Activated T-cell treated with anti-CD3 and anti-CD28 coated beads, Interleukin-2, amount 50 U/mL, for 24 hours (primary cell): Measurements from ENCODE around the gene SLFN14.
"Not testable (repeated sequence)": the region's sequence is repeated elsewhere in the genome, so short reads cannot be mapped to it uniquely, and the experiment has no call there.

ENCODE experiments used
- DNase-seq: peaks from one replicate; pipeline ENCODE4 v3.0.0-alpha.2; 2020
- H3K27ac Mint-ChIP-seq: 2 replicates; pipeline ENCODE4 v1.8.0; 2020; ENCODE audit warnings: mild to moderate bottlenecking, mixed read lengths
- H3K27me3 Mint-ChIP-seq: 2 replicates; pipeline ENCODE4 v1.8.0; 2020; ENCODE audit warnings: mixed read lengths
- H3K36me3 Mint-ChIP-seq: 2 replicates; pipeline ENCODE4 v1.8.0; 2020; ENCODE audit warnings: low read depth, mixed read lengths
- H3K4me1 Mint-ChIP-seq: 2 replicates; pipeline ENCODE4 v1.8.0; 2020; ENCODE audit warnings: low read depth, mixed read lengths
- H3K4me3 Mint-ChIP-seq: 2 replicates; pipeline ENCODE4 v1.8.0; 2020; ENCODE audit warnings: mild to moderate bottlenecking, moderate library complexity, mixed read lengths
- H3K9me3 Mint-ChIP-seq: 2 replicates; pipeline ENCODE4 v1.8.0; 2020; ENCODE audit warnings: mixed read lengths

SLFN14 gene

GRCh38 chr17:35578197-35578928 lies 17.7 kb upstream of the SLFN14 start, which contains the start of gene PEX12:
Gene PEX12 (minus strand): TSS chr17:35578571. CDS start chr17:35578021, 550 bp downstream.
- Mint-ChIP-seq H3K9me3 (no peaks in the 10 kb centered on the region), H3K4me1 (peaks cover 38% of the 10 kb centered on the region), H3K27ac (peak within 1 kb of the TSS; percentile 95), H3K4me3 (peak within 1 kb of the TSS; percentile 90), H3K27me3 (no peaks in the 10 kb centered on the region), H3K36me3 (peaks cover 48% of the 10 kb centered on the region)
- peak; percentile 88 for DNase-seq

- H3K36me3 Mint-ChIP-seq: peaks cover 51% of the 10 kb centered on the region
- H3K4me3 Mint-ChIP-seq: peak overlapping the region; percentile 90
- H3K4me1 Mint-ChIP-seq: peaks cover 38% of the 10 kb centered on the region
- H3K27me3 Mint-ChIP-seq: no peaks in the 10 kb centered on the region
- peak; percentile 37 for DNase-seq
- no peaks in the 10 kb centered on the region for H3K9me3 Mint-ChIP-seq
- peak overlapping the region; percentile 95 for H3K27ac Mint-ChIP-seq
These were observed 17.2 kb upstream of the SLFN14 start for GRCh38 chr17:35577830-35578196.

GRCh38 chr17:35575759-35576158 lies 15.1 kb upstream of the SLFN14 start:
- no peaks in the 10 kb centered on the region for H3K27me3 Mint-ChIP-seq
- H3K9me3 Mint-ChIP-seq: no peaks in the 10 kb centered on the region
- DNase-seq: no peak
- peaks cover 44% of the 10 kb centered on the region for H3K4me1 Mint-ChIP-seq
- H3K4me3 Mint-ChIP-seq: no peak overlapping the region
- peak overlapping the region; percentile 95 for H3K27ac Mint-ChIP-seq
- peaks cover 65% of the 10 kb centered on the region for H3K36me3 Mint-ChIP-seq

GRCh38 chr17:35569405-35569804 lies 8.8 kb upstream of the SLFN14 start:
- Mint-ChIP-seq H3K4me3 (peak overlapping the region; percentile 93), H3K27me3 (no peaks in the 10 kb centered on the region), H3K36me3 (peaks cover 47% of the 10 kb centered on the region), H3K4me1 (peaks cover 33% of the 10 kb centered on the region), H3K9me3 (no peaks in the 10 kb centered on the region), H3K27ac (peak overlapping the region; percentile 96)
- no peak for DNase-seq

GRCh38 chr17:35568561-35568960 lies 7.9 kb upstream of the SLFN14 start:
- DNase-seq: peak; percentile 52
- Mint-ChIP-seq H3K36me3 (peaks cover 40% of the 10 kb centered on the region), H3K27me3 (no peaks in the 10 kb centered on the region), H3K9me3 (no peaks in the 10 kb centered on the region), H3K4me1 (peaks cover 33% of the 10 kb centered on the region), H3K4me3 (peak overlapping the region; percentile 93), H3K27ac (peak overlapping the region; percentile 96)

GRCh38 chr17:35566968-35567367 lies 6.3 kb upstream of the SLFN14 start:
- H3K27ac Mint-ChIP-seq: peak overlapping the region; percentile 80
- no peak for DNase-seq
- H3K27me3 Mint-ChIP-seq: no peaks in the 10 kb centered on the region
- no peaks in the 10 kb centered on the region for H3K9me3 Mint-ChIP-seq
- H3K36me3 Mint-ChIP-seq: peaks cover 30% of the 10 kb centered on the region
- H3K4me1 Mint-ChIP-seq: peaks cover 32% of the 10 kb centered on the region
- peak overlapping the region; percentile 93 for H3K4me3 Mint-ChIP-seq

- not testable (repeated sequence) for H3K36me3 Mint-ChIP-seq, H3K27ac Mint-ChIP-seq, H3K27me3 Mint-ChIP-seq, DNase-seq, H3K4me3 Mint-ChIP-seq, H3K9me3 Mint-ChIP-seq
- H3K4me1 Mint-ChIP-seq: peaks cover 12% of the 10 kb centered on the region
These were observed 2.6 kb upstream of the SLFN14 start for GRCh38 chr17:35563181-35563580.

GRCh38 chr17:35559495-35560210 lies 966 bp downstream of the SLFN14 start:
- Mint-ChIP-seq H3K36me3 (no peaks in the 10 kb centered on the region), H3K4me1 (peaks cover 4% of the 10 kb centered on the region), H3K9me3 (no peaks in the 10 kb centered on the region), H3K27me3 (no peaks in the 10 kb centered on the region), H3K4me3 (no peak overlapping the region), H3K27ac (no peak overlapping the region)
- DNase-seq: no peak

GRCh38 chr17:35557353-35557752 lies 3.3 kb downstream of the SLFN14 start:
- peaks cover 4% of the 10 kb centered on the region for H3K4me1 Mint-ChIP-seq
- DNase-seq: no peak
- no peak overlapping the region for H3K4me3 Mint-ChIP-seq
- H3K9me3 Mint-ChIP-seq: no peaks in the 10 kb centered on the region
- no peaks in the 10 kb centered on the region for H3K36me3 Mint-ChIP-seq
- no peak overlapping the region for H3K27ac Mint-ChIP-seq
- no peaks in the 10 kb centered on the region for H3K27me3 Mint-ChIP-seq

GRCh38 chr17:35555691-35556090 lies 4.9 kb downstream of the SLFN14 start:
- Mint-ChIP-seq H3K4me3 (no peak overlapping the region), H3K27ac (no peak overlapping the region), H3K36me3 (no peaks in the 10 kb centered on the region), H3K4me1 (peaks cover 1% of the 10 kb centered on the region), H3K9me3 (no peaks in the 10 kb centered on the region), H3K27me3 (no peaks in the 10 kb centered on the region)
- no peak for DNase-seq

- H3K4me3 Mint-ChIP-seq: no peak overlapping the region
- no peaks in the 10 kb centered on the region for H3K27me3 Mint-ChIP-seq
- no peaks in the 10 kb centered on the region for H3K36me3 Mint-ChIP-seq
- H3K4me1 Mint-ChIP-seq: no peaks in the 10 kb centered on the region
- H3K27ac Mint-ChIP-seq: no peak overlapping the region
- no peak for DNase-seq
- no peaks in the 10 kb centered on the region for H3K9me3 Mint-ChIP-seq
These were observed 6.0 kb downstream of the SLFN14 start for GRCh38 chr17:35554668-35555067.

GRCh38 chr17:35553310-35553709 lies 7.3 kb downstream of the SLFN14 start:
- no peaks in the 10 kb centered on the region for H3K9me3 Mint-ChIP-seq
- no peak overlapping the region for H3K4me3 Mint-ChIP-seq
- no peak overlapping the region for H3K27ac Mint-ChIP-seq
- peaks cover 8% of the 10 kb centered on the region for H3K4me1 Mint-ChIP-seq
- H3K27me3 Mint-ChIP-seq: no peaks in the 10 kb centered on the region
- no peaks in the 10 kb centered on the region for H3K36me3 Mint-ChIP-seq
- DNase-seq: no peak

GRCh38 chr17:35548978-35549377 lies 11.6 kb downstream of the SLFN14 start:
- Mint-ChIP-seq H3K9me3 (no peaks in the 10 kb centered on the region), H3K4me3 (no peak overlapping the region), H3K4me1 (peaks cover 25% of the 10 kb centered on the region), H3K36me3 (no peaks in the 10 kb centered on the region), H3K27ac (no peak overlapping the region), H3K27me3 (no peaks in the 10 kb centered on the region)
- DNase-seq: no peak

- H3K27me3 Mint-ChIP-seq: no peaks in the 10 kb centered on the region
- H3K9me3 Mint-ChIP-seq: no peaks in the 10 kb centered on the region
- peaks cover 32% of the 10 kb centered on the region for H3K4me1 Mint-ChIP-seq
- H3K27ac Mint-ChIP-seq: no peak overlapping the region
- no peak overlapping the region for H3K4me3 Mint-ChIP-seq
- no peak for DNase-seq
- H3K36me3 Mint-ChIP-seq: no peaks in the 10 kb centered on the region
These were observed 12.3 kb downstream of the SLFN14 start for GRCh38 chr17:35548208-35548810.

GRCh38 chr17:35546487-35546886 lies 14.1 kb downstream of the SLFN14 start:
- Mint-ChIP-seq H3K4me3 (no peak overlapping the region), H3K9me3 (no peaks in the 10 kb centered on the region), H3K27me3 (no peaks in the 10 kb centered on the region), H3K27ac (no peak overlapping the region), H3K4me1 (peaks cover 38% of the 10 kb centered on the region), H3K36me3 (no peaks in the 10 kb centered on the region)
- no peak for DNase-seq
